Measurements from ENCODE around the gene FUT6.
"Not testable (repeated sequence)": the region's sequence is repeated elsewhere in the genome, so short reads cannot be mapped to it uniquely, and the experiment has no call there.

Gene FUT6

GRCh38 chr19:5863030-5863665 is 23.6 kb upstream of the FUT6 start:
- no peak overlapping the region for H3K27ac ChIP-seq
- intact Hi-C loops (cut with DNase I; ENCODE audit: low total_unique reads), result no loop called here
- no peak overlapping the region for H3K4me3 ChIP-seq
- peaks cover 0 to 60% of the 10 kb centered on the region in 2 donors for H3K27me3 ChIP-seq
- H3K9me3 ChIP-seq, result no peaks in the 10 kb centered on the region
- no peaks in the 10 kb centered on the region for H3K36me3 ChIP-seq
- DNase-seq, result no peak
- no peaks in the 10 kb centered on the region for H3K4me1 ChIP-seq
- TF ChIP-seq CTCF (IDR thresholded peaks at IDR 0.05), result no peak

DNA sequence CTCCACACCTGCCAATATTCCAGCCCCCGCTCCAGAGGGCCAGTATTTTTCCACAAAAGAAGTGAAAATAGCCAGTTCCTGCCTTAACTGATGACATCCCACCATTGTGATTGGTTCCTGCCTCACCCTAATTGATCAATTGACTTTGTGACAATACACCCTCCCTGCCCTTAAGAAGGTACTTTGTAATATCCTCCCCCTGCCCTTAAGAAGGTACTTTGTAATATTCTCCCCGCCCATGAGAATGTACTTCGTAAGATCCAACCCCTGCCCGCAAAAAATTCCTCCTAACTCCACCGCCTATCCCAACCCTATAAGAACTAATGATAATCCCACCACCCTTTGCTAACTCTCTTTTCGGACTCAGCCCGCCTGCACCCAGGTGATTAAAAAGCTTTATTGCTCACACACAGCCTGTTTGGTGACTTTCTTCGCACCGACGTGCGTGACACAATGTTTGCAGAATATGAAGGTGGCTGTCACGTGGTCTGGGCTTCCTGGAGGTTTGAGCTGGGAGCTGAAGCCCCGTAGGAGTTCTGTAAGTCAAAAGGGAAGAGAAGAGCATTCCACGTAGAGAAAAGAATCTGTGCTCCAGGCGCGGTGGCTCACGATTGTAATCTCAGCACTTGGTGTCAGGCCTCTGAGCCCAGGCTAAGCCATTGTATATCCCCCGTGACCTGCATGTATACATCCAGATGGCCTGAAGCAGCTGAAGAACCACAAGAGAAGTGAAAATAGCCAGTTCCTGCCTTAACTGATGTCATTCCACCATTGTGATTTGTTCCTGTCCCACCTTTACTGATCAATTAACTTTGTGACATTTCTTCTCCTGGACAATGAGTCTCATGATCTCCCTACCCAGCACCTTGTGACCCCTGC is 17.9 kb upstream of the FUT6 start:
- Histone ChIP-seq H3K4me3 (no peak overlapping the region), H3K9me3 (no peaks in the 10 kb centered on the region), H3K27ac (no peak overlapping the region), H3K4me1 (no peaks in the 10 kb centered on the region), H3K27me3 (peaks cover 0 to 10% of the 10 kb centered on the region in 2 donors), H3K36me3 (no peaks in the 10 kb centered on the region)
- no peak for TF ChIP-seq CTCF (IDR thresholded peaks at IDR 0.05)
- intact Hi-C loops (cut with DNase I; ENCODE audit: low total_unique reads), result no loop called here
- no peak for DNase-seq

DNA sequence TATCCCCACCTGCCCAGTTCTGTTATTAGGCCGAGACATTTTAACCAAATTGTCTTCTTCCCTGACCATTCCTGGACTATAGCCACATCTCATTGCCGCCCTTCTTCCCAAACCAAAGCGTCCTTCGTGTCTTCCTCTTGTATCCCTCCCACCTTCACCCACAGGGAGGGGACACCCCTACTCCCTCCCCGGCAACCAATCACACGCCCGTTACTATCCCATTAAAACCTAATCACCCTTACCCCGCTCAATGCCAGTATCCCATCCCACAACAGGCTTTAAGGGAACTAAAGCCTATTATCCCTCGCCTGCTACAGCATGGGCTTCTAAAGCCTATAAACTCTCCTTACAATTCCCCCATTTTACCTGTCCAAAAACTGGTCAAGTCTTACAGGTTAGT is 15.6 kb upstream of the FUT6 start:
- H3K27ac ChIP-seq; H3K4me1 ChIP-seq; H3K36me3 ChIP-seq; intact Hi-C loops (cut with DNase I; ENCODE audit: low total_unique reads); H3K4me3 ChIP-seq; H3K9me3 ChIP-seq; DNase-seq: not testable (repeated sequence)
- peaks cover 0 to 12% of the 10 kb centered on the region in 2 donors for H3K27me3 ChIP-seq

GRCh38 chr19:5854121-5854520 is 14.6 kb upstream of the FUT6 start:
- H3K9me3 ChIP-seq; H3K4me1 ChIP-seq; DNase-seq; H3K27ac ChIP-seq; H3K36me3 ChIP-seq; H3K27me3 ChIP-seq; intact Hi-C loops (cut with DNase I; ENCODE audit: low total_unique reads); H3K4me3 ChIP-seq: not testable (repeated sequence)

DNA sequence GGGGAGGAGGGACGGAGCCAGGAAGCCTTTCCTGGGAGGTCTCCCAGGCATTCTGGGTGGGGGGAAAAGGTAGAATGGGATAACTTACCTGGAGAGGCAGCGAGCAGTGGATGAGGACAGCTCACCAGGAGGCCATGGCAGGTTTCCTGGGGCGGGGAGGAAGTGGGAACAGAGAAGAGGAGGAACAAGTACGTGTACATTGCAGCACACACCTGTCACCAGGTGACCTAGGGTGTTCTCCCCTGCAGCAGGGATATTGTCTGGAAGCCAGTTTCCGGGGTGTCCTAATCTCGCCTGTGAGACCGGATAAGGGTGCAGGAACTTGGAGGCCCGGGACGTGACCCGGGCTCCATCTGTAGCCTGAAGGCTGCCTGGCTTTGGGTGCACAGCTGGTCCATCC is 11.8 kb upstream of the FUT6 start, which contains the start of gene FUT3:
Gene FUT3 (minus strand): TSS at position 148 of the 400 bp plus-strand sequence.
- no peak for DNase-seq
- no peaks in the 10 kb centered on the region for H3K36me3 ChIP-seq
- H3K4me3 ChIP-seq, result no peak within 1 kb of the TSS
- no peak for TF ChIP-seq CTCF (IDR thresholded peaks at IDR 0.05)
- intact Hi-C loops (cut with DNase I; ENCODE audit: low total_unique reads), result no loop called here
- H3K27me3 ChIP-seq, result peaks cover 0 to 10% of the 10 kb centered on the region in 2 donors
- peaks cover 0 to 4% (median 0%) of the 10 kb centered on the region in 4 donors for H3K4me1 ChIP-seq
- H3K9me3 ChIP-seq, result no peaks in the 10 kb centered on the region
- H3K27ac ChIP-seq, result no peak within 1 kb of the TSS

DNA sequence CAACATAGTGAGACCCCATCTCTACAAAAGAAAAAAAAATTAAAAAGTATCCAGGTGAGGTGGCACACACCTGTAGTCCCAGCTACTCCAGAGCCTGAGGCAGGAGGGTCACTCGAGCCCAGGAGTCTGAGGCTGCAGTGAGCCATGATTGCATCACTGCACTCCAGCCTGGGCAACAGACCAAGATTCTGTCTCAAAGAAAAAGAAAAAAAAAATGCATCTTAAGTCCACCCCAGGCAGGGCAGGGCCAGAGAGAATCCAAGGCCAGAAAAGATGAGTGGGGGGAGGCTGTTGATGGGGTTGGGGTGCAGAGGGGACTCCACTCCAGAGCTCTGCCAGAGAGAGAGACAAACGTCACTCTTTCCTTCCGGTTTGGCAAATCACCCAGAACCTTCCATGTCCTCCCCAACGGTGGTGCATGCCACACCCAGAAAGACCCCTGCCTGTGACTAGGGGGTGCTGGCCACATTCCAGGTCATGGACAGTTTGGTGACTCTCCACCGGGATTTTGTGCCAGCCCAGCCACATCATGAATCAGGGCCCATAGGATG is 11.3 kb upstream of the FUT6 start:
- H3K9me3 ChIP-seq, result no peaks in the 10 kb centered on the region
- peaks cover 0 to 4% (median 0%) of the 10 kb centered on the region in 4 donors for H3K4me1 ChIP-seq
- TF ChIP-seq CTCF (IDR thresholded peaks at IDR 0.05), result no peak
- no peaks in the 10 kb centered on the region for H3K36me3 ChIP-seq
- intact Hi-C loops (cut with DNase I; ENCODE audit: low total_unique reads), result no loop called here
- DNase-seq, result peak in 1 of 2 donors; percentile 28
- H3K4me3 ChIP-seq, result no peak overlapping the region
- H3K27ac ChIP-seq, result no peak overlapping the region
- H3K27me3 ChIP-seq, result peaks cover 0 to 11% of the 10 kb centered on the region in 2 donors
